Activated CD4-positive, alpha-beta memory T cell treated with anti-CD3 and anti-CD28 coated beads, Interleukin-2, amount 10 ng/mL, durations not matched to agents 7 days and 5 days (primary cell): Measurements from ENCODE around the gene SLC26A3. TPM values are rescaled to one million over a fixed set of nuclear protein-coding genes. Genes with fewer than 3 reads are reported as not detected.
A peak's percentile ranks its signal among the peaks of the same experiment; 100 is the strongest.

Source experiments
- CTCF ChIA-PET: fragments of 350-600 bp; sonication (Branson Sonifier 250); formaldehyde crosslinking; loops from one replicate; lab custom pipeline; 2021; ENCODE audit warnings: antibody characterized with exemption, inconsistent platforms; lab: Charles Lee
- POLR2A ChIA-PET: fragments of 350-600 bp; sonication (Branson Sonifier 250); formaldehyde crosslinking; loops from one replicate; lab custom pipeline; 2021; ENCODE audit warnings: antibody characterized with exemption; lab: Charles Lee
- DNase-seq: peaks from one replicate; pipeline ENCODE4 v3.0.0-alpha.2; 2020
- H3K27ac Mint-ChIP-seq: one replicate; pipeline ENCODE4 v1.8.0; 2021; ENCODE audit warnings: mild to moderate bottlenecking, mixed read lengths
- H3K27me3 Mint-ChIP-seq: one replicate; pipeline ENCODE4 v1.8.0; 2021; ENCODE audit warnings: mixed read lengths
- H3K36me3 Mint-ChIP-seq: one replicate; pipeline ENCODE4 v1.8.0; 2021; ENCODE audit warnings: low read depth, mixed read lengths
- H3K4me1 Mint-ChIP-seq: one replicate; pipeline ENCODE4 v1.8.0; 2021; ENCODE audit warnings: mixed read lengths
- H3K4me3 Mint-ChIP-seq: one replicate; pipeline ENCODE4 v1.8.0; 2021; ENCODE audit warnings: mild to moderate bottlenecking, mixed read lengths
- H3K9me3 Mint-ChIP-seq: one replicate; pipeline ENCODE4 v1.8.0; 2021; ENCODE audit warnings: mixed read lengths
- total RNA-seq, 2 experiments: library from RNA; stranded (reverse); gene quantifications; one replicate each; pipeline ENCODE4 v1.2.3, GENCODE V29; 2021

SLC26A3 gene
- total RNA-seq, 2 experiments from 2014 or later, result not detected

DNA sequence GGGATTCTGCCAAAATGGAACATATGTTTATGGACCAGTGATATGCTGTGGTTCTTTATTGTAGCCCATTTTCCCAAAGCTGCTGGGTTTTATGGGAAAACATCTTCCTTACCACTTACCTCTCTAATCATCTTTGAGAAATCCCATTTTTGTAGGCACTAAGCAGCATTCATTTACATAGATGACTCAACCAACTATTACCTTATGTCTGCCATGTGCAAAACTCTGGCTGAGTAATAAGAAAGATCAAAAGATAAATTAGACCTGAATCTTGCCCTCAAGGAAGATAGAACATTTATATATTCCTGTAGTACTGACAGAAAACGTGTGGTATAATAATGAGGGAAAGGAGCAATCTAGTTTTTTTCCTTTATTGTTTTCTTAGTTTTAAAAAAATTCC is 34.8 kb downstream of the SLC26A3 start:
- Mint-ChIP-seq H3K4me3 (no peak overlapping the region), H3K36me3 (peaks cover 6% of the 10 kb centered on the region), H3K4me1 (peaks cover 1% of the 10 kb centered on the region), H3K27me3 (no peaks in the 10 kb centered on the region), H3K9me3 (no peaks in the 10 kb centered on the region), H3K27ac (no peak overlapping the region)
- POLR2A ChIA-PET, result interaction anchor here (1.0 kb wide), 1 partner anchor 24 kb away, joined by 3 read pairs; the partner anchor contains the start of gene CBLL1
- CTCF ChIA-PET, result interaction anchor here (1.3 kb wide), 1 partner anchor 24 kb away, joined by 3 read pairs; the partner anchor contains the start of gene CBLL1
- no peak for DNase-seq

DNA sequence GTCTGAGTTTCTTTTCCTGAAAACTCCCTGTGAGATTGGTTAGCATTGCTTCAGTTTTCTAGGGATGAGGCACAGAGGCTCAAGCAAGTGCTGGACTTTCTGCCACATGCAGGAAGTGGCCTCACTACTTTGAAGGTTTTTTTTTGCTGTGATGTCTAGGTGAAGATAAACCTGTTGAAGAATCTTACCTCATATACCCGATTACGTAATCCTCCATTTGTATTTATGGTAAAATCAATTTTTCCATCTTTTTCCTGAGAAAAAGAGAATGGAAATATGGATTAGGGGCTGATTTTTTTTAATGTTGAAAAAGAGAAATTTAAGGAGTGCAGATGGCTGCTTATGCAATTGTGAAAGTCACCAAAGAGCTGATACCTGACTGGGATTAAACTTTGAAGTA is 35.6 kb downstream of the SLC26A3 start:
- no peak for DNase-seq
- no peak overlapping the region for H3K4me3 Mint-ChIP-seq
- ChIA-PET CTCF (interaction anchor here (1.3 kb wide), 1 partner anchor 23 kb away, joined by 3 read pairs; the partner anchor contains the start of gene CBLL1), POLR2A (interaction anchor here (1.0 kb wide), 1 partner anchor 23 kb away, joined by 3 read pairs; the partner anchor contains the start of gene CBLL1)
- no peaks in the 10 kb centered on the region for H3K27me3 Mint-ChIP-seq
- H3K36me3 Mint-ChIP-seq, result peaks cover 6% of the 10 kb centered on the region
- H3K27ac Mint-ChIP-seq, result no peak overlapping the region
- no peaks in the 10 kb centered on the region for H3K4me1 Mint-ChIP-seq
- H3K9me3 Mint-ChIP-seq, result no peaks in the 10 kb centered on the region

DNA sequence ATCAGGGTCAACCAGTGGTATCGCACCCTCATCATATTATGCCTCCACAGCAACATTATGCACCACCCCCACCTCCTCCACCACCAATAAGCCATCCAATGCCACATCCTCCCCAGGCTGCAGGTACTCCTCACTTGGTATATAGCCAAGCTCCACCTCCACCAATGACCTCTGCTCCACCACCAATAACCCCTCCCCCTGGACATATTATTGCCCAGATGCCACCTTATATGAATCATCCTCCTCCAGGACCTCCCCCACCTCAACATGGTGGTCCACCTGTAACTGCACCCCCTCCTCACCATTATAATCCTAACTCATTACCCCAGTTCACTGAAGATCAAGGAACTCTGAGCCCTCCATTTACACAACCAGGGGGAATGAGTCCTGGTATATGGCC is 44.4 kb downstream of the SLC26A3 start:
- Mint-ChIP-seq H3K4me1 (no peaks in the 10 kb centered on the region), H3K4me3 (no peak overlapping the region), H3K9me3 (no peaks in the 10 kb centered on the region), H3K27ac (no peak overlapping the region), H3K36me3 (peaks cover 57% of the 10 kb centered on the region), H3K27me3 (no peaks in the 10 kb centered on the region)
- ChIA-PET POLR2A (no interaction called here), CTCF (no interaction called here)
- DNase-seq, result no peak

DNA sequence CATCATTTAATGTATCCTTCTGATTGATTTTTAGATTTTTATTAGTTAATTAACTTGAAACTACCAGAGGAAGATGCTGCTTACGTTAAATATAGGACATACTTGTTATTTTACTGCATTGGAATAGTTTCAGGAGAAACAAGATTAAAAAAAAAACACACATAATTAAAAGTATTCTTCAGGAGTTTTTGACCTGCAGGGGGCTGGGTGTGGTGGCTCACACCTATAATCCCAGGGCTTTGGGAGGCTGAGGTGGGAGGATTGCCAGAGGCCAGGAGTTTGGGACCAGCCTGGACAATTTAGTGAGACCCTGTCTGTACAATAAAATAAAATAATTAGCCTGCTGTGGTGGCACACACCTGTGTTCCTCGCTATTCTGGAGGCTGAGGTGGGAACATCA is 48.4 kb downstream of the SLC26A3 start:
- CTCF ChIA-PET, result interaction anchor here (0.7 to 1.9 kb wide), 3 partner anchors 11 to 123 kb away, joined by 4 to 10 read pairs (median 6); partner anchors contain the start of gene CBLL1

DNA sequence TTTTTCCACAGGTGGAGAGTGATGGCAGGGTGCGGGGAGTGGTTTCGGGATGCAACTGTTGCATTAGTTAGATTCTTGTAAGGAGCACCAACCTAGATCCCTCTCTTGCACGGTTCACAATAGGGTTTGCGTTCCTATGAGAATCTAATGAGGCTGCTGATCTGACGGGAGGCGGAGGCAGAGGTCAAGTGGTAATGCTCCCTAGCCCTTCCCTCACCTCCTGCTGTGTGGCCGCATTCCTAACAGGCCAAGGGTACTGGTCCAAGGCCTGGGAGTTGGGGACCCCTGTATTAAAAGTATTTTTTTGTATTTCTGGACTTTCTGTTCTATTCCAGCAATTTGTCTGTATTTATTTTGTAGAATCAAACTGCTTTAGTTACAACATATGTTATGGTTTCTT is 51.9 kb downstream of the SLC26A3 start:
- no peak for DNase-seq
- H3K9me3 Mint-ChIP-seq, result no peaks in the 10 kb centered on the region
- H3K27me3 Mint-ChIP-seq, result no peaks in the 10 kb centered on the region
- no peak overlapping the region for H3K27ac Mint-ChIP-seq
- ChIA-PET CTCF (no interaction called here), POLR2A (no interaction called here)
- H3K36me3 Mint-ChIP-seq, result peaks cover 47% of the 10 kb centered on the region
- H3K4me1 Mint-ChIP-seq, result peaks cover 32% of the 10 kb centered on the region
- no peak overlapping the region for H3K4me3 Mint-ChIP-seq

More for the DNA sequence above, 48.4 kb downstream of the SLC26A3 start:
- no peaks in the 10 kb centered on the region for H3K9me3 Mint-ChIP-seq
- POLR2A ChIA-PET, result no interaction called here
- H3K27ac Mint-ChIP-seq, result no peak overlapping the region
- H3K36me3 Mint-ChIP-seq, result peaks cover 69% of the 10 kb centered on the region
- no peak overlapping the region for H3K4me3 Mint-ChIP-seq
- no peak for DNase-seq
- peaks cover 9% of the 10 kb centered on the region for H3K4me1 Mint-ChIP-seq
- H3K27me3 Mint-ChIP-seq, result no peaks in the 10 kb centered on the region

DNA sequence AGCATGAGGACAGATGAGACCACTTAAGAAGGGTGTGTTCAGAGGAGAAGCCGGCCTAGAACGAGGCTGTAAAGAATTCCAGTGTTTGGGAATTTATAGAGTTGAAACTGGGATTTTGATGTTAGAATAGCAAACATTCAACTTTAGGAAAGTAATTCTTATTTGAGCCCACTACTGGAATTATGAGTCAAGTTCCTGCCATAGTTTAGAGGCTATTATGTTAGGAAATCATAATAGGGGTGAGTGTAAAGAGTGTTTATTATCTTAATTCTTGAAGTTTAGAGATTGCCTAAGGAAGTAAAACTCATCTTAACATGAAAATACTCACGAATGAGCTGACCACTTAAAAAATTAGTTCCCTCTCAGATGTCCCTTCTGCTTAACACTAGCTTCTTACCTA is 57.0 kb downstream of the SLC26A3 start:
- Mint-ChIP-seq H3K27ac (peak overlapping the region; percentile 5), H3K4me1 (peaks cover 52% of the 10 kb centered on the region), H3K9me3 (no peaks in the 10 kb centered on the region), H3K4me3 (peak overlapping the region; percentile 97), H3K36me3 (peaks cover 32% of the 10 kb centered on the region), H3K27me3 (no peaks in the 10 kb centered on the region)
- DNase-seq, result no peak
- ChIA-PET POLR2A (interaction anchor here (0.8 to 5.3 kb wide), 4 partner anchors 15 to 182 kb away, joined by 3 to 47 read pairs (median 16); partner anchors contain the start of genes COG5, DLD and DUS4L), CTCF (interaction anchor here (0.9 to 7.4 kb wide), 4 partner anchors 127 to 145 kb away, joined by 3 to 178 read pairs (median 4); partner anchors contain the start of gene DLD)

DNA sequence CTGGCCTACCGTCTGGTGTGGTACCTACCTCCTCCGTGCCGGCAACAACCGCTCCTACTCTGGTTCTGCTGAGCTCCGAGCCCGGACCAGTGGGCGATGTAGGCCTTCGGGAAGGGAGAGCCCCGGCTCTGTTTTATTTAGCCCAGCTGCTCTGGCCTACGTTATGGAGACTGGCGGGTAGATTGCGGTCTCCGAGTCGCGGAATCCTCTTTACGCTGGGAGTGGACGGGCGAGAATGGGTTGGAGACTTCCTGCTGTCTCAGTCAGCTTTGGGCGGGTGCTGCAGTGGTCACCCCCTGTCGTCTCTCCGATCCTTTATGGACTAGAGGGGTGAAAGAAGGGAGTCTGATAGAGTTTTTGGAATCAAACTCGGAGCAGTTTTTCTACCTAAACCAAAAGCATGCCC is 58.7 kb downstream of the SLC26A3 start:
- ChIA-PET CTCF (interaction anchor here (1.2 to 7.4 kb wide), 7 partner anchors 11 to 181 kb away, joined by 3 to 178 read pairs (median 9); partner anchors contain the start of genes COG5, DUS4L and SLC26A4), POLR2A (interaction anchor here (0.6 to 5.3 kb wide), 19 partner anchors 8 to 825 kb away, joined by 3 to 69 read pairs (median 11); partner anchors contain the start of genes BCAP29, COG5, DLD and DNAJB9)
- H3K27me3 Mint-ChIP-seq, result no peaks in the 10 kb centered on the region
- H3K4me3 Mint-ChIP-seq, result peak overlapping the region; percentile 97
- peak overlapping the region; percentile 100 for H3K27ac Mint-ChIP-seq
- DNase-seq, result no peak
- peaks cover 22% of the 10 kb centered on the region for H3K36me3 Mint-ChIP-seq
- no peaks in the 10 kb centered on the region for H3K9me3 Mint-ChIP-seq
- peaks cover 52% of the 10 kb centered on the region for H3K4me1 Mint-ChIP-seq

DNA sequence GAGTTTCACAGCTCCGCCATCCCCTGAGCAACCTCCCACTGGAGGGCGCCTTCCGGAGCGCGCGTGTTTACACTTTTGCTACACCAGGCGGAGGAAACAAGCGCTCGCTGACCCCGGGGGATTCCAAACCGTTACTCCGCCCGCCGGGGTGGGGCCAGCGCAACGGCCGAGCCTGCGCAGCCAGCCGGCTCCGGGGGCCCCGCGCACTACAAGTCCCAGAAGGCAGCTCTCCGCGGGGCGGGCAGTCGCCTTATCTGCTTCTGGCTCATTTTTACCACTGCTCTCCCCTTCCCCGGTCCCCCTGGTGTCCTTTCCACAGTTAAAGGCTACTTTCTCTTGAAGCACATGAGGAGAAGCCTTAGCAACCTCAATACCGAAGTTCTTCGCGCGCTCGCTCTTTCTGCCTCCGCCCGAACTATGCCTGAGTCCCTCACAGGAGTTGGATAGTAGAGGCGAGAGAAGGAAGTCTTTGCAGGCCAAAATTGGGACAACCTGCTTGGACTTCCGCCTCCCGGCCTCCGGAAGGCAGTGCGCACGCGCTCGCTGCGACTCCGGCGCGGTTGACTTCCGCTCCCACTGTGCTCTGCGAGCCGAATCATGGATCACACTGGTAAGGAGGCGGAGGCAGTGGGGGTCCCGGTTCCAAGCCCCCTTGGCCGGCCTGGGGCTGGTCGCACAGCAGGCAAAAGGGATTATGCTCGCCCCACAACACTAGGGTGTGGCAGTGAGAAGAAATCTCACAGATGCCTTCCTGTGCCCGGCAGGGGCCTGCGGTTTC is 59.3 kb downstream of the SLC26A3 start, which contains the start of gene CBLL1:
TSS of gene CBLL1 (plus strand) at position 576 of the 778 bp plus-strand sequence. CDS start at position 598, 22 bp downstream.
- Mint-ChIP-seq H3K27me3 (no peaks in the 10 kb centered on the region), H3K36me3 (peaks cover 19% of the 10 kb centered on the region), H3K4me3 (peak within 1 kb of the TSS; percentile 97), H3K27ac (peak within 1 kb of the TSS; percentile 100), H3K9me3 (no peaks in the 10 kb centered on the region), H3K4me1 (peaks cover 49% of the 10 kb centered on the region)
- ChIA-PET POLR2A (interaction anchor here (0.6 to 5.3 kb wide), 36 partner anchors 9 to 1459 kb away, joined by 3 to 69 read pairs (median 5); partner anchors contain the start of genes BCAP29, COG5, DLD and DNAJB9), CTCF (interaction anchor here (0.7 to 7.4 kb wide), 29 partner anchors 9 to 595 kb away, joined by 3 to 178 read pairs (median 4); partner anchors contain the start of genes BCAP29, COG5, DLD and DUS4L)
- peak; percentile 99 for DNase-seq

DNA sequence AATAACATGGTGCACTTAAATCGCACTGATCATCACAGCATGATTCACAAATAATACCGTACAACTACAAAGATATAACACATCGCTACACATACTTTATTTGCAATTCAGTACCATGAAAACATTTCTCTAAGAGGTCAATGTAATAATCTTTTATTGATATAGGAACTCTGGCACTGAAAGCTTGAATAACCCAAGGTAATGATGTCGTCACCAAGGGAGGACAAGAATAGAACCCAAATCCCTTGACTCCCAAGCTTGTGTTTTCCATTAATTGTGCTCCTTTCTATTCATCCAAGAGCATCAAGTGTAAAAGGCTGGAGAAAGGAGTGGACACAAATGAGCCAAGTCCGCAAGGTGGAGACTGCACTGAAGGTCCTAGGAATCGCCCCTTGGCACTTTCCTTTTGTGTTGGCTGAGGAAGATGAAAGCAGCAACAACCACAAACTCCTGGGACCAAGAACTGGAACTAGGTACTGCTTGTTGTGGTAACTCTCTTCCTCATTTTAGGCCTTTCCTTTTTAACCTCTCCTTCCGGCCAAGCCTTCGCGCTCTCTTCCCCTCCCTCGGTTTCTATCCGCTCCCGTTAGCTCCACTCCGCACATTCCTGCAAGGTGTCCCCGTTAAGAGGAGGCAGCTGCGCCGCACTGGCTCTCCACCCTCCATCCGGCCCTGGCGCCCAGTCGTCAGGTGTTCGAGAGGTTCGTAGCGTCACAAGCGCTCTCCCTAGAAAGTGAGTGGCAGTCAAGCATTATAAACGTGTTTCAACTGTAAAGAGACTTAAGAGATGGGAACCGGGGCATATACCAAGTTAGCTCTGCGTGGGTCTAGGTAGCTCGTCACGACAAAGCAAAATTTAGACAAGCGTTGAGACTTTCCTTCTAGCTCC is 60.1 kb downstream of the SLC26A3 start:
- peaks cover 44% of the 10 kb centered on the region for H3K4me1 Mint-ChIP-seq
- peak overlapping the region; percentile 97 for H3K4me3 Mint-ChIP-seq
- ChIA-PET CTCF (interaction anchor here (0.6 to 7.4 kb wide), 31 partner anchors 8 to 594 kb away, joined by 3 to 178 read pairs (median 4); partner anchors contain the start of genes BCAP29, COG5, DLD and DUS4L), POLR2A (interaction anchor here (0.6 to 5.3 kb wide), 33 partner anchors 8 to 1458 kb away, joined by 3 to 69 read pairs (median 5); partner anchors contain the start of genes BCAP29, COG5, DLD and DNAJB9)
- no peak for DNase-seq
- peaks cover 19% of the 10 kb centered on the region for H3K36me3 Mint-ChIP-seq
- H3K27ac Mint-ChIP-seq, result peak overlapping the region; percentile 100
- H3K27me3 Mint-ChIP-seq, result no peaks in the 10 kb centered on the region
- H3K9me3 Mint-ChIP-seq, result no peaks in the 10 kb centered on the region

DNA sequence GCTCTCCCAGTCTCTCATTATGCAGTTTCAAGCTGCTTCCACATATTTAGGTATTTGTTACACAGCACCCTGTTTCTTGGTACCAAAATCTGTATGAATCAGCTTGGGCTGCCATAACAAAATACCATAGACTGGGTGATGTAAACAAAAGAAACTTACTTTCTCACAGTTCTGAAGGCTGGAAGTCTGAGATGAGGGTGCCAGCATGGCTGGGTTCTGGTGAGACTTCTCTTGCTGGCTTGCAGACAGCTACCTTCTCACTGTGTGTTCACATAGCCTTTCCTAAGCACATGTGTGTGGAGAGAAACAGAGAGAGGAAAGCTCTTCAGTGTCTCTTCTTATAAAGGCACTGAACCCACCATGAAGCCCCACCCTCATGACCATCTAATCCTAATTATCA is 74.7 kb downstream of the SLC26A3 start:
- no peak for DNase-seq
- Mint-ChIP-seq H3K4me3 (no peak overlapping the region), H3K27ac (no peak overlapping the region), H3K9me3 (peaks cover 2% of the 10 kb centered on the region), H3K4me1 (no peaks in the 10 kb centered on the region), H3K36me3 (no peaks in the 10 kb centered on the region), H3K27me3 (peaks cover 16% of the 10 kb centered on the region)
- CTCF ChIA-PET, result interaction anchor here (1.0 to 2.9 kb wide), 5 partner anchors 67 to 278 kb away, joined by 3 to 10 read pairs (median 3); no protein-coding TSS in a partner anchor
- POLR2A ChIA-PET, result interaction anchor here (1.9 to 2.9 kb wide), 2 partner anchors 9 to 15 kb away, joined by 6 to 8 read pairs; partner anchors contain the start of gene CBLL1

DNA sequence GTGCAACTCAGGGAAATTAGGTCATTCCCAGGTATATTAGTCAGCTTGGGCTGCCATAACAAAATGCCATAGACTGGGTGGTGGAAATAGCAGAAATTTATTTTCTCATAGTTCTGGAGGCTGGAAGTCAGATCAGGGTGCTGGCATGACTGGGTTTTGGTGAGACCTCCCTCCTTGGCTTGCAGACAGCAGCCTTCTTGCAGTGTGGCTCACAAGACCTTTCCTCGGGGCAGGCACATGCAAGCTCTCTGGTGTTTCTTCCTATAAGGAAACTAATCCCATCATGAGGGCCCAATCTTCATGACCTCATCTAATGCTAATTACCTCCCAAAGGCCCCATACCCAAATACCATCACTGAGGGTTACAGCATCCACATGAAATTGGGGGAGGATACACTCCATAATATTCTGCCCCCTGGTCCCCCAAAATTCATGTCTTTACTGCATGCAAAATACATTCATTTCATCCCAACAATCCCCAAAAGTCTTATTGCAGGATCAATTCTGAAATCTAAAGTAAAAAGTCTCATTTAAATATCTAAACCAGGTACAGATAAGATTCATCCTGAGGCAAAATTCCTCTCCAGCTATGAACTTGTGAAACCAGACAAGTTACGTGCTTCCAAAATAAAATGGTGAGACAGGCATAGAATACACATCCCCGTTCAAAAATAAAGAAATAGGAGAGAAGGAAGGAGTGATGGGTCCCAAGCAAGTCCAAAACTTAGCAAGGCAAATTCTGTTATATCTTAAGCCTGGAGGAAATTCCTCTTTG is 76.5 kb downstream of the SLC26A3 start:
- Mint-ChIP-seq H3K27me3 (peaks cover 16% of the 10 kb centered on the region), H3K27ac (no peak overlapping the region), H3K9me3 (no peaks in the 10 kb centered on the region), H3K4me3 (no peak overlapping the region), H3K36me3 (no peaks in the 10 kb centered on the region), H3K4me1 (no peaks in the 10 kb centered on the region)
- ChIA-PET CTCF (interaction anchor here (0.5 to 2.9 kb wide), 10 partner anchors 16 to 600 kb away, joined by 3 to 10 read pairs (median 3); no protein-coding TSS in a partner anchor), POLR2A (interaction anchor here (1.0 kb wide), 1 partner anchor 65 kb away, joined by 4 read pairs; no protein-coding TSS in a partner anchor)
- no peak for DNase-seq
